ENCODE results near the gene SLC39A11. TPM values are rescaled to one million over a fixed set of nuclear protein-coding genes. Genes with fewer than 3 reads are reported as not detected.

The SLC39A11 gene
- total RNA-seq, 1 experiment from 2014 or later: 15.2 TPM

DNA sequence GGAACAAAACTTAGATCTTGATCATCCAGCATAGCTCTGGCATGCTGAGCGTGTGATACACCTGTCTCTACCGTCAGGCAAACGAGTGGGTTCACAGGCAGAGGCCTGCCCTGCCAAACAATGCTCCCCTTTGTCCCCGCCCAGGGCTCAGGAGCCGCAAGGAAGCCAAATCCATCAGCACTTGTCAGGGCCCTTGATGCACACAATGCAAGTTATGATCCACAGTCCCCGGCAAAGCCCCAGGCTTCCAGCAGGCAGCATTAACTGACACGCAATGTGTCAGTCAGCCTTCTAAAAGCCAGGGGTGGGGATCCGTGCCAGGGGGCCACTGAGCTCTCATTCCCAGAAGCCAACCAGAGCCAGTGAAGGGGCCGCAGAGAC, 460.9 kb downstream of the SLC39A11 start:
- no peak overlapping the region for H3K18ac ChIP-seq (ENCODE audit: insufficient read length, low read depth, low read length)
- H3K27me3 ChIP-seq (ENCODE audit: insufficient read depth, low read length): no peaks in the 10 kb centered on the region
- H3K9ac ChIP-seq (ENCODE audit: extremely low read depth, insufficient read length, low read length): no peak overlapping the region
- no peak overlapping the region for H3K56ac ChIP-seq (ENCODE audit: insufficient read length, low read depth, low read length)
- no peaks in the 10 kb centered on the region for H4K20me1 ChIP-seq (ENCODE audit: control insufficient read depth, insufficient read depth, insufficient read length)
- no peaks in the 10 kb centered on the region for H3K79me1 ChIP-seq (ENCODE audit: insufficient read depth, low read depth, low read length, poor library complexity, severe bottlenecking)
- H2AFZ ChIP-seq (ENCODE audit: low read length): no peak overlapping the region
- DNase-seq: no peak
- no peaks in the 10 kb centered on the region for H3K79me2 ChIP-seq (ENCODE audit: insufficient read depth, low read length)
- H3K23ac ChIP-seq (ENCODE audit: insufficient read length, low read depth, low read length): no peak overlapping the region
- no CpG with 5 or more reads among the region's 9 CpGs for WGBS (ENCODE audit: extremely low coverage, insufficient read length, low lambda C conversion rate)
- Mint-ChIP-seq H3K27me3 (ENCODE audit: low read depth) (peaks cover 12% of the 10 kb centered on the region), H3K9me3 (peaks cover 2 to 4% of the 10 kb centered on the region in 2 experiments; a peak in 2 of 5 replicates), H3K4me3 (no peak overlapping the region), H3K4me1 (peaks cover 2 to 6% of the 10 kb centered on the region in 2 experiments; a peak in 1 of 4 replicates), H3K27ac (no peak overlapping the region), H3K36me3 (ENCODE audit: insufficient read depth in 1 of 3, low read depth in 3 of 3) (no peaks in the 10 kb centered on the region)
- H3K4me2 ChIP-seq (ENCODE audit: insufficient read depth, insufficient read length, low read length): no peak overlapping the region
- H3K27ac ChIP-seq (ENCODE audit: insufficient read length, low read depth, low read length): no peak overlapping the region
- no peaks in the 10 kb centered on the region for H3K4me1 ChIP-seq (ENCODE audit: insufficient read depth, low read length)
- H2BK15ac ChIP-seq (ENCODE audit: low read depth, low read length): no peak overlapping the region
- H3K23me2 ChIP-seq (ENCODE audit: insufficient read length, low read depth, low read length, poor library complexity, severe bottlenecking): no peaks in the 10 kb centered on the region
- H4K8ac ChIP-seq (replicated peaks; ENCODE audit: insufficient read length, low read depth, low read length): no peak overlapping the region
- H3K9me3 ChIP-seq (ENCODE audit: control insufficient read depth, low read depth, low read length): no peaks in the 10 kb centered on the region
- no peak overlapping the region for H2BK20ac ChIP-seq (ENCODE audit: low read depth, low read length, poor library complexity, severe bottlenecking)
- no peak overlapping the region for H2BK12ac ChIP-seq (ENCODE audit: insufficient read length, low read depth, low read length)
- no peak for TF ChIP-seq CTCF (conservative IDR thresholded peaks at IDR 0.05)
- H3T11ph ChIP-seq (ENCODE audit: low read length): no peak overlapping the region
- H4K91ac ChIP-seq (ENCODE audit: insufficient read length, low read depth, low read length): no peak overlapping the region
- no peak overlapping the region for H3K14ac ChIP-seq (ENCODE audit: insufficient read depth, low read length)
- no peak overlapping the region for H2BK5ac ChIP-seq (ENCODE audit: insufficient read length, low read length)
- no peak overlapping the region for H2BK120ac ChIP-seq (ENCODE audit: low read depth, low read length, poor library complexity, severe bottlenecking)
- no peak overlapping the region for H2AK5ac ChIP-seq (ENCODE audit: insufficient read length, low read length)
- H3K4ac ChIP-seq (ENCODE audit: low read depth, low read length): no peak overlapping the region
- no peak overlapping the region for H4K5ac ChIP-seq (ENCODE audit: insufficient read length, low read depth, low read length)
